GM23338 (cell line): ENCODE measurements around the gene GLTP. TPM values are rescaled to one million over a fixed set of nuclear protein-coding genes. Genes with fewer than 3 reads are reported as not detected.

Experiments
- ATAC-seq: fragments of 200-7000 bp; cut with Tn5 transposase; 3 replicates; pipeline ENCODE4 v1.9.1; 2020
- DNase-seq: peaks from one replicate; pipeline ENCODE4 v3.0.0-alpha.2; 2015; ENCODE audit warnings: low spot score
- H2AFZ ChIP-seq: fragments of 200-600 bp; sonication (generic); 2 replicates; pipeline ENCODE4 v1.8.0; 2016; ENCODE audit warnings: antibody characterized with exemption, mild to moderate bottlenecking, moderate library complexity
- H3F3A ChIP-seq: fragments of 200-600 bp; sonication (generic); replicated peaks from 2 replicates; pipeline ENCODE4 v1.8.0; 2017; ENCODE audit warnings: antibody characterized with exemption, mixed run types, low read depth
- H3K27ac ChIP-seq: fragments of 200-600 bp; sonication (generic); 2 replicates; pipeline ENCODE4 v1.6.1; 2016; ENCODE audit warnings: low read depth
- H3K27me3 ChIP-seq: fragments of 200-600 bp; sonication (generic); 2 replicates; pipeline ENCODE4 v1.8.0; 2016; ENCODE audit warnings: mild to moderate bottlenecking, mixed run types, moderate library complexity; ENCODE audit not compliant: insufficient read depth
- H3K36me3 ChIP-seq: fragments of 200-600 bp; sonication (generic); 2 replicates; pipeline ENCODE4 v1.8.0; 2016; ENCODE audit warnings: mild to moderate bottlenecking; ENCODE audit not compliant: insufficient read depth
- H3K4me1 ChIP-seq: fragments of 200-600 bp; sonication (generic); 2 replicates; pipeline ENCODE4 v1.8.0; 2016; ENCODE audit warnings: mild to moderate bottlenecking, moderate library complexity; ENCODE audit not compliant: insufficient read depth
- H3K4me2 ChIP-seq: fragments of 200-600 bp; sonication (generic); 2 replicates; pipeline ENCODE4 v1.7.1; 2017; ENCODE audit warnings: mixed run types
- H3K4me3 ChIP-seq: fragments of 200-600 bp; sonication (generic); 2 replicates; pipeline ENCODE4 v1.6.1; 2016; ENCODE audit warnings: mixed run types
- H3K79me2 ChIP-seq: fragments of 200-600 bp; sonication (generic); replicated peaks from 2 replicates; pipeline ENCODE4 v1.8.0; 2017; ENCODE audit warnings: mild to moderate bottlenecking; ENCODE audit not compliant: insufficient read depth
- H3K9me2 ChIP-seq: fragments of 200-600 bp; sonication (generic); 2 replicates; pipeline ENCODE4 v1.8.0; 2017; ENCODE audit not compliant: insufficient read depth
- H4K20me1 ChIP-seq: fragments of 200-600 bp; sonication (generic); replicated peaks from 2 replicates; pipeline ENCODE4 v1.8.0; 2017; ENCODE audit warnings: mild to moderate bottlenecking; ENCODE audit not compliant: insufficient read depth
- H3K27ac Mint-ChIP-seq: 2 replicates; pipeline ENCODE4 v1.8.0; 2020; ENCODE audit warnings: inconsistent platforms, mild to moderate bottlenecking, moderate library complexity, mixed read lengths
- H3K27me3 Mint-ChIP-seq: 3 replicates; pipeline ENCODE4 v1.8.0; 2022; ENCODE audit warnings: low read depth, mild to moderate bottlenecking, moderate library complexity, mixed read lengths, inconsistent platforms; ENCODE audit not compliant: insufficient read depth, poor library complexity
- H3K36me3 Mint-ChIP-seq: 3 replicates; pipeline ENCODE4 v1.8.0; 2021; ENCODE audit warnings: low read depth, mild to moderate bottlenecking, inconsistent platforms, moderate library complexity, mixed read lengths
- H3K4me1 Mint-ChIP-seq: 3 replicates; pipeline ENCODE4 v1.8.0; 2020; ENCODE audit warnings: mild to moderate bottlenecking, inconsistent platforms, mixed read lengths
- H3K4me3 Mint-ChIP-seq: 3 replicates; pipeline ENCODE4 v1.8.0; 2021; ENCODE audit warnings: moderate library complexity, mild to moderate bottlenecking, inconsistent platforms, mixed read lengths
- H3K9me3 Mint-ChIP-seq: 3 replicates; pipeline ENCODE4 v1.8.0; 2020; ENCODE audit warnings: moderate library complexity, mild to moderate bottlenecking, inconsistent platforms, mixed read lengths
- CREB1 ChIP-seq: fragments of 250-450 bp; sonication (Bioruptor Pico); IDR thresholded peaks from 2 replicates; pipeline ENCODE4 v1.5.0; 2020; ENCODE audit warnings: low read depth, mild to moderate bottlenecking, moderate library complexity
- EZH2 ChIP-seq: fragments of 200-600 bp; sonication (generic); IDR thresholded peaks from one replicate; pipeline ENCODE4 v1.8.0; 2017; ENCODE audit warnings: antibody characterized with exemption, mild to moderate bottlenecking, low read depth; ENCODE audit not compliant: unreplicated experiment
- EZH2phosphoT487 ChIP-seq: fragments of 200-600 bp; sonication (generic); IDR thresholded peaks from one replicate; pipeline ENCODE4 v1.8.1; 2018; ENCODE audit warnings: antibody characterized with exemption; ENCODE audit not compliant: unreplicated experiment
- NANOG ChIP-seq: IDR thresholded peaks from 2 replicates; pipeline ENCODE4 v1.6.1; 2016; ENCODE audit warnings: antibody characterized with exemption, borderline replicate concordance
- POLR2AphosphoS5 ChIP-seq: IDR thresholded peaks from 2 replicates; pipeline ENCODE4 v1.6.1; 2016; ENCODE audit warnings: antibody characterized with exemption, low read depth
- ZNF114 ChIP-seq: fragments of 250-450 bp; sonication (Bioruptor Pico); IDR thresholded peaks from 2 replicates; pipeline ENCODE4 v1.5.0; 2020; ENCODE audit warnings: mild to moderate bottlenecking, moderate library complexity
- polyA plus RNA-seq: library from polyadenylated mRNA; unstranded; fragments of >200 nt; fragmentation: Nextera tagmentation; extraction: Ambion mirVana; gene quantifications from 2 replicates; pipeline ENCODE4 v1.2.1, GENCODE V29; 2016
- total RNA-seq: library from RNA; depleted of rRNA; stranded (reverse); fragments of >200 nt; shearing (Covaris generic); gene quantifications from 2 replicates; pipeline ENCODE4 v1.2.3, GENCODE V29; 2014
- TF ChIP-seq, protein P1 (sequence below): IDR thresholded peaks from one replicate; pipeline ENCODE4 v1.6.1; 2018; ENCODE audit warnings: antibody characterized with exemption; ENCODE audit not compliant: unreplicated experiment
- TF ChIP-seq, protein P2 (sequence below), 2 experiments: fragments of 200-600 bp in 1 of 2; sonication (generic) in 1 of 2; conservative IDR thresholded peaks; 2 replicates each; pipeline versions ENCODE4 v1.5.1 to v1.6.1; 2016 to 2017; ENCODE audit warnings: antibody characterized with exemption in 2 of 2, low read depth in 2 of 2, mild to moderate bottlenecking in 2 of 2, moderate library complexity in 1 of 2
- TF ChIP-seq, protein P3 (sequence below): fragments of 250-450 bp; sonication (Bioruptor Pico); IDR thresholded peaks from 2 replicates; pipeline ENCODE4 v1.5.0; 2020; ENCODE audit warnings: mild to moderate bottlenecking, moderate library complexity

The GLTP gene
- total and polyA plus RNA-seq, 2 experiments from 2014 or later, result 26.5 to 30.2 TPM

DNA sequence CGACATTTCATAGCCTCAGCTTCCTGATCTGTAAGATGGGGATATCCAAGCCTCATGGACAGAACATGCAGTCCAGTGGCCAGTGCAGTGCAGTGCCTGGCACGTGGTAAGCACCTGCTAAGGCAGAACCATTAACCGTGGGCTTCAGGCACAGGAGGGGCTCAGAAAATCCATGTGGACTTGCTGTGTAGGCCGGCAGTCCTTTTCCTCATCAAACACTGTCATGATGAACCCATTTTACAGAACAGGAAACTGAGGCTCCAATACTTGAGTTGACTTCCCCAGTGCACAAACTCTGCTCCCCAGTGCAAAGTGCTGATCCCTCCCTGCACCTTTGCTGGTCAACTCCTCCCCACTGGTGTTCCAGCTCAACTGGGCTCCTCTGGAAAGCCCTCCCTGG is 65.1 kb downstream of the GLTP start:
- 0 out of 2 replicates have a peak, but pooled peaks cover 7% of the 10 kb centered on the region for H3K9me2 ChIP-seq
- H3K4me3 ChIP-seq, result no peak overlapping the region
- no peaks in the 10 kb centered on the region for H3K4me1 ChIP-seq
- no peaks in the 10 kb centered on the region for H3K27me3 Mint-ChIP-seq
- no peaks in the 10 kb centered on the region for H4K20me1 ChIP-seq
- H3K4me1 Mint-ChIP-seq, result no peaks in the 10 kb centered on the region
- no peak overlapping the region for H3K27ac ChIP-seq
- no peak overlapping the region for H2AFZ ChIP-seq
- H3K9me3 Mint-ChIP-seq, result no peaks in the 10 kb centered on the region
- H3K4me3 Mint-ChIP-seq, result no peak overlapping the region
- no peaks in the 10 kb centered on the region for H3K36me3 Mint-ChIP-seq
- no peaks in the 10 kb centered on the region for H3K36me3 ChIP-seq
- no peak overlapping the region for H3K4me2 ChIP-seq
- H3K27ac Mint-ChIP-seq, result no peak overlapping the region
- no peaks in the 10 kb centered on the region for H3K79me2 ChIP-seq
- ATAC-seq (no peak), DNase-seq (no peak)
- H3K27me3 ChIP-seq, result no peaks in the 10 kb centered on the region
- no peaks in the 10 kb centered on the region for H3F3A ChIP-seq
- no peak for TF ChIP-seq EZH2
- TF ChIP-seq, protein P1, sequence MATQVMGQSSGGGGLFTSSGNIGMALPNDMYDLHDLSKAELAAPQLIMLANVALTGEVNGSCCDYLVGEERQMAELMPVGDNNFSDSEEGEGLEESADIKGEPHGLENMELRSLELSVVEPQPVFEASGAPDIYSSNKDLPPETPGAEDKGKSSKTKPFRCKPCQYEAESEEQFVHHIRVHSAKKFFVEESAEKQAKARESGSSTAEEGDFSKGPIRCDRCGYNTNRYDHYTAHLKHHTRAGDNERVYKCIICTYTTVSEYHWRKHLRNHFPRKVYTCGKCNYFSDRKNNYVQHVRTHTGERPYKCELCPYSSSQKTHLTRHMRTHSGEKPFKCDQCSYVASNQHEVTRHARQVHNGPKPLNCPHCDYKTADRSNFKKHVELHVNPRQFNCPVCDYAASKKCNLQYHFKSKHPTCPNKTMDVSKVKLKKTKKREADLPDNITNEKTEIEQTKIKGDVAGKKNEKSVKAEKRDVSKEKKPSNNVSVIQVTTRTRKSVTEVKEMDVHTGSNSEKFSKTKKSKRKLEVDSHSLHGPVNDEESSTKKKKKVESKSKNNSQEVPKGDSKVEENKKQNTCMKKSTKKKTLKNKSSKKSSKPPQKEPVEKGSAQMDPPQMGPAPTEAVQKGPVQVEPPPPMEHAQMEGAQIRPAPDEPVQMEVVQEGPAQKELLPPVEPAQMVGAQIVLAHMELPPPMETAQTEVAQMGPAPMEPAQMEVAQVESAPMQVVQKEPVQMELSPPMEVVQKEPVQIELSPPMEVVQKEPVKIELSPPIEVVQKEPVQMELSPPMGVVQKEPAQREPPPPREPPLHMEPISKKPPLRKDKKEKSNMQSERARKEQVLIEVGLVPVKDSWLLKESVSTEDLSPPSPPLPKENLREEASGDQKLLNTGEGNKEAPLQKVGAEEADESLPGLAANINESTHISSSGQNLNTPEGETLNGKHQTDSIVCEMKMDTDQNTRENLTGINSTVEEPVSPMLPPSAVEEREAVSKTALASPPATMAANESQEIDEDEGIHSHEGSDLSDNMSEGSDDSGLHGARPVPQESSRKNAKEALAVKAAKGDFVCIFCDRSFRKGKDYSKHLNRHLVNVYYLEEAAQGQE, result no peak
- no peak for TF ChIP-seq CREB1 (CRISPR knock-in tag)
- TF ChIP-seq ZNF114 (CRISPR knock-in tag), result no peak
- TF ChIP-seq, protein P2, sequence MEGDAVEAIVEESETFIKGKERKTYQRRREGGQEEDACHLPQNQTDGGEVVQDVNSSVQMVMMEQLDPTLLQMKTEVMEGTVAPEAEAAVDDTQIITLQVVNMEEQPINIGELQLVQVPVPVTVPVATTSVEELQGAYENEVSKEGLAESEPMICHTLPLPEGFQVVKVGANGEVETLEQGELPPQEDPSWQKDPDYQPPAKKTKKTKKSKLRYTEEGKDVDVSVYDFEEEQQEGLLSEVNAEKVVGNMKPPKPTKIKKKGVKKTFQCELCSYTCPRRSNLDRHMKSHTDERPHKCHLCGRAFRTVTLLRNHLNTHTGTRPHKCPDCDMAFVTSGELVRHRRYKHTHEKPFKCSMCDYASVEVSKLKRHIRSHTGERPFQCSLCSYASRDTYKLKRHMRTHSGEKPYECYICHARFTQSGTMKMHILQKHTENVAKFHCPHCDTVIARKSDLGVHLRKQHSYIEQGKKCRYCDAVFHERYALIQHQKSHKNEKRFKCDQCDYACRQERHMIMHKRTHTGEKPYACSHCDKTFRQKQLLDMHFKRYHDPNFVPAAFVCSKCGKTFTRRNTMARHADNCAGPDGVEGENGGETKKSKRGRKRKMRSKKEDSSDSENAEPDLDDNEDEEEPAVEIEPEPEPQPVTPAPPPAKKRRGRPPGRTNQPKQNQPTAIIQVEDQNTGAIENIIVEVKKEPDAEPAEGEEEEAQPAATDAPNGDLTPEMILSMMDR (conservative IDR thresholded peaks at IDR 0.05; ENCODE audit: low read depth in 2 of 2), result no peak
- no peak for TF ChIP-seq NANOG
- no peak for TF ChIP-seq POLR2AphosphoS5

DNA sequence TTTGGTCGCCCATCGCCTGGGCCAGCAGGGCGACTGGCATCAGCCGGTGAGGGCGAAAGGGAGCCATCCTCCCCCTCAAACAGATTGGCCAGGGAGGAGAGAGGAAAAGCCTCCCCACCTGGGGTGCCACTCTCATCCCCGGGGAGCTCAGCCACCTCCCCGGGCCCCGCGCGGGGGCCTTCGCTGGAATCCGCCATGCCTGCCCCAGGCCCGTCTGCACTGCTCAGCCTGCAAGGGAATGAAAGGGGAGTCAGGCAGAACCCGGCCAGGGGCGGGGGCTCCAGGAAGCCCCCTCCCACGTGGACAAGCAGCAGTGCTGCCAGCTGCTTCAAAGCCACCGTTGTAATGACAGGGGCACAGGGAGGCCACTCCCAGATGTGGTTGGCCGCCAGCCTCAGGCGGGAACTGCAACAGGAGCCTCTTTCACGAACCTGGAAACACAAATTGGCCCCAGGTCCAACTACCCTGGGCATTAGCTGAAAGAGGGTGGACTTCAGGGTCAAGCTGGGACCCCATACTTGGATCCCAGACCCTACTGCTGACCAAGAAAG is 65.7 kb downstream of the GLTP start:
- H3F3A ChIP-seq, result no peaks in the 10 kb centered on the region
- Mint-ChIP-seq H3K4me3 (no peak overlapping the region), H3K9me3 (no peaks in the 10 kb centered on the region), H3K27me3 (no peaks in the 10 kb centered on the region), H3K27ac (no peak overlapping the region), H3K4me1 (no peaks in the 10 kb centered on the region), H3K36me3 (no peaks in the 10 kb centered on the region)
- no peak overlapping the region for H3K27ac ChIP-seq
- DNase-seq, result no peak
- H3K36me3 ChIP-seq, result no peaks in the 10 kb centered on the region
- H3K27me3 ChIP-seq, result no peaks in the 10 kb centered on the region
- no peaks in the 10 kb centered on the region for H3K4me1 ChIP-seq
- H3K4me3 ChIP-seq, result no peak overlapping the region
- no peak for ATAC-seq
- H2AFZ ChIP-seq, result no peak overlapping the region
- H4K20me1 ChIP-seq, result no peaks in the 10 kb centered on the region
- no peaks in the 10 kb centered on the region for H3K79me2 ChIP-seq
- H3K4me2 ChIP-seq, result no peak overlapping the region
- 0 out of 2 replicates have a peak, but pooled peaks cover 7% of the 10 kb centered on the region for H3K9me2 ChIP-seq
- no peak for TF ChIP-seq POLR2AphosphoS5
- TF ChIP-seq EZH2phosphoT487, result no peak
- TF ChIP-seq, protein P3, sequence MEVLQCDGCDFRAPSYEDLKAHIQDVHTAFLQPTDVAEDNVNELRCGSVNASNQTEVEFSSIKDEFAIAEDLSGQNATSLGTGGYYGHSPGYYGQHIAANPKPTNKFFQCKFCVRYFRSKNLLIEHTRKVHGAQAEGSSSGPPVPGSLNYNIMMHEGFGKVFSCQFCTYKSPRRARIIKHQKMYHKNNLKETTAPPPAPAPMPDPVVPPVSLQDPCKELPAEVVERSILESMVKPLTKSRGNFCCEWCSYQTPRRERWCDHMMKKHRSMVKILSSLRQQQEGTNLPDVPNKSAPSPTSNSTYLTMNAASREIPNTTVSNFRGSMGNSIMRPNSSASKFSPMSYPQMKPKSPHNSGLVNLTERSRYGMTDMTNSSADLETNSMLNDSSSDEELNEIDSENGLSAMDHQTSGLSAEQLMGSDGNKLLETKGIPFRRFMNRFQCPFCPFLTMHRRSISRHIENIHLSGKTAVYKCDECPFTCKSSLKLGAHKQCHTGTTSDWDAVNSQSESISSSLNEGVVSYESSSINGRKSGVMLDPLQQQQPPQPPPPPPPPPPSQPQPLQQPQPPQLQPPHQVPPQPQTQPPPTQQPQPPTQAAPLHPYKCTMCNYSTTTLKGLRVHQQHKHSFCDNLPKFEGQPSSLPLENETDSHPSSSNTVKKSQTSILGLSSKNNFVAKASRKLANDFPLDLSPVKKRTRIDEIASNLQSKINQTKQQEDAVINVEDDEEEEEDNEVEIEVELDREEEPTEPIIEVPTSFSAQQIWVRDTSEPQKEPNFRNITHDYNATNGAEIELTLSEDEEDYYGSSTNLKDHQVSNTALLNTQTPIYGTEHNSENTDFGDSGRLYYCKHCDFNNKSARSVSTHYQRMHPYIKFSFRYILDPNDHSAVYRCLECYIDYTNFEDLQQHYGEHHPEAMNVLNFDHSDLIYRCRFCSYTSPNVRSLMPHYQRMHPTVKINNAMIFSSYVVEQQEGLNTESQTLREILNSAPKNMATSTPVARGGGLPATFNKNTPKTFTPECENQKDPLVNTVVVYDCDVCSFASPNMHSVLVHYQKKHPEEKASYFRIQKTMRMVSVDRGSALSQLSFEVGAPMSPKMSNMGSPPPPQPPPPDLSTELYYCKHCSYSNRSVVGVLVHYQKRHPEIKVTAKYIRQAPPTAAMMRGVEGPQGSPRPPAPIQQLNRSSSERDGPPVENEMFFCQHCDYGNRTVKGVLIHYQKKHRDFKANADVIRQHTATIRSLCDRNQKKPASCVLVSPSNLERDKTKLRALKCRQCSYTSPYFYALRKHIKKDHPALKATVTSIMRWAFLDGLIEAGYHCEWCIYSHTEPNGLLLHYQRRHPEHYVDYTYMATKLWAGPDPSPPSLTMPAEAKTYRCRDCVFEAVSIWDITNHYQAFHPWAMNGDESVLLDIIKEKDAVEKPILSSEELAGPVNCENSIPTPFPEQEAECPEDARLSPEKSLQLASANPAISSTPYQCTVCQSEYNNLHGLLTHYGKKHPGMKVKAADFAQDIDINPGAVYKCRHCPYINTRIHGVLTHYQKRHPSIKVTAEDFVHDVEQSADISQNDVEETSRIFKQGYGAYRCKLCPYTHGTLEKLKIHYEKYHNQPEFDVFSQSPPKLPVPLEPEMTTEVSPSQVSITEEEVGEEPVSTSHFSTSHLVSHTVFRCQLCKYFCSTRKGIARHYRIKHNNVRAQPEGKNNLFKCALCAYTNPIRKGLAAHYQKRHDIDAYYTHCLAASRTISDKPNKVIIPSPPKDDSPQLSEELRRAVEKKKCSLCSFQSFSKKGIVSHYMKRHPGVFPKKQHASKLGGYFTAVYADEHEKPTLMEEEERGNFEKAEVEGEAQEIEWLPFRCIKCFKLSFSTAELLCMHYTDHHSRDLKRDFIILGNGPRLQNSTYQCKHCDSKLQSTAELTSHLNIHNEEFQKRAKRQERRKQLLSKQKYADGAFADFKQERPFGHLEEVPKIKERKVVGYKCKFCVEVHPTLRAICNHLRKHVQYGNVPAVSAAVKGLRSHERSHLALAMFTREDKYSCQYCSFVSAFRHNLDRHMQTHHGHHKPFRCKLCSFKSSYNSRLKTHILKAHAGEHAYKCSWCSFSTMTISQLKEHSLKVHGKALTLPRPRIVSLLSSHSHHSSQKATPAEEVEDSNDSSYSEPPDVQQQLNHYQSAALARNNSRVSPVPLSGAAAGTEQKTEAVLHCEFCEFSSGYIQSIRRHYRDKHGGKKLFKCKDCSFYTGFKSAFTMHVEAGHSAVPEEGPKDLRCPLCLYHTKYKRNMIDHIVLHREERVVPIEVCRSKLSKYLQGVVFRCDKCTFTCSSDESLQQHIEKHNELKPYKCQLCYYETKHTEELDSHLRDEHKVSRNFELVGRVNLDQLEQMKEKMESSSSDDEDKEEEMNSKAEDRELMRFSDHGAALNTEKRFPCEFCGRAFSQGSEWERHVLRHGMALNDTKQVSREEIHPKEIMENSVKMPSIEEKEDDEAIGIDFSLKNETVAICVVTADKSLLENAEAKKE, result no peak
- TF ChIP-seq EZH2, result no peak
